ENCODE data around the gene LRP8.

GRCh38 chr1:53244141-53244540, 83.7 kb downstream of the LRP8 start:
- TF ChIP-seq EZH2 (IDR thresholded peaks at IDR 0.05; ENCODE audit: borderline replicate concordance) (no peak), CTCF (IDR thresholded peaks at IDR 0.05; ENCODE audit: poor library complexity) (no peak), EZH2phosphoT487 (IDR thresholded peaks at IDR 0.05; ENCODE audit: low read depth, severe bottlenecking, unreplicated experiment) (no peak)

All from hepatocyte (in vitro differentiated cells).